ENCODE data around the gene PSMA6.
"Not testable (repeated sequence)": the region's sequence is repeated elsewhere in the genome, so short reads cannot be mapped to it uniquely, and the experiment has no call there.

Gene PSMA6

DNA sequence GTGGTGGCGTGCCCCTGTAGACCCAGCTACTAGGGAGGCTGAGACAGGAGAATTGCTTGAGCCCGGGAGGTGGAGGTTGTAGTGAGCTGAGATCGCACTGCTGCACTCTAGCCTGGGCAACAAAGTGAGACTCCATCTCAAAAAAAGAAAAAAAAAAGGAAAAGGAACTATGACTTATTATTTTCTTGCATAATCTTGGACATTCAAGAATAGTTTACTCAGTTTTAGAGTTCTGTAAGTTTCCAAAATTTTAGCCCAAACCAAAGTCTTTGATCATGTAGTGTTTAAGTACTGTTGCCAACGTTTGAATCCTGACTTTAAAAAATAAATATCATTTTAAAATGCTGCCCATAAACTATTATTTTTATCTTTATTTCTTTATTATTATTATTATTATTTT lies 6.2 kb downstream of the PSMA6 start:
- Histone ChIP-seq H3K4me1 (ENCODE audit: control insufficient read depth, insufficient read depth, low read length) (peaks cover 8% of the 10 kb centered on the region; the same call in 1 of the 2 replicates), H3K4me3 (ENCODE audit: low read depth, low read length) (no peak overlapping the region), H3K9me3 (ENCODE audit: control insufficient read depth, insufficient read depth, low read length) (no peaks in the 10 kb centered on the region), H3K27me3 (ENCODE audit: control insufficient read depth, insufficient read depth, low read length) (no peaks in the 10 kb centered on the region), H3K36me3 (ENCODE audit: control insufficient read depth, insufficient read depth, low read length) (peaks cover 5% of the 10 kb centered on the region; the same call in 1 of the 2 replicates), H3K27ac (ENCODE audit: low read depth, low read length) (no peak overlapping the region), H3K9ac (ENCODE audit: low read depth, low read length) (no peak overlapping the region)

GRCh38 chr14:35299708-35300107 lies 7.5 kb downstream of the PSMA6 start:
- no peaks in the 10 kb centered on the region for H3K27me3 ChIP-seq (ENCODE audit: control insufficient read depth, insufficient read depth, low read length)
- H3K4me1 ChIP-seq (ENCODE audit: control insufficient read depth, insufficient read depth, low read length): 0 out of 2 replicates have a peak, but pooled peaks cover 7% of the 10 kb centered on the region
- H3K9me3 ChIP-seq (ENCODE audit: control insufficient read depth, insufficient read depth, low read length): no peaks in the 10 kb centered on the region
- no peak overlapping the region for H3K9ac ChIP-seq (ENCODE audit: low read depth, low read length)
- H3K4me3 ChIP-seq (ENCODE audit: low read depth, low read length): no peak overlapping the region
- no peaks in the 10 kb centered on the region for H3K36me3 ChIP-seq (ENCODE audit: control insufficient read depth, insufficient read depth, low read length)
- H3K27ac ChIP-seq (ENCODE audit: low read depth, low read length): no peak overlapping the region

DNA sequence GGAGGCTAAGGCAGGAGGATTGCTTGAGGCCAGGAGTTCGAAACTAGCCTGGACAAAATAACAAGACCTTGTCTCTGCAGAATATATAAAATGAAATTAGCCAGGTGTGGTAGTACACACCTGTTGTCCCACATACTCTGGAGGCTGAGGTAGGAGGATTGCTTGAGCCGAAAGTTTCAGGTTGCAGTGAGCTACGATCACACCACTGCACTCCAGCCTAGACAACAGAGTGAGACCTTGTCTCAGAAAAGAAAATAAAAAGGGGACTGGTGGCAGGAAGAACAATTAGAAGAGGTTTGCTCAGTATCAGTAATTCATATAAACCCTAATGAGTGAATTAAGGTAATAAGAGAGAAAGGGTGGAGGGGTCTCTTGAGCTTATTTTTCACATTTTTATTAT lies 8.0 kb downstream of the PSMA6 start:
- Histone ChIP-seq H3K27me3 (ENCODE audit: control insufficient read depth, insufficient read depth, low read length) (no peaks in the 10 kb centered on the region), H3K27ac (ENCODE audit: low read depth, low read length) (no peak overlapping the region), H3K9ac (ENCODE audit: low read depth, low read length) (no peak overlapping the region), H3K4me3 (ENCODE audit: low read depth, low read length) (no peak overlapping the region), H3K4me1 (ENCODE audit: control insufficient read depth, insufficient read depth, low read length) (0 out of 2 replicates have a peak, but pooled peaks cover 7% of the 10 kb centered on the region), H3K36me3 (ENCODE audit: control insufficient read depth, insufficient read depth, low read length) (no peaks in the 10 kb centered on the region), H3K9me3 (ENCODE audit: control insufficient read depth, insufficient read depth, low read length) (no peaks in the 10 kb centered on the region)

DNA sequence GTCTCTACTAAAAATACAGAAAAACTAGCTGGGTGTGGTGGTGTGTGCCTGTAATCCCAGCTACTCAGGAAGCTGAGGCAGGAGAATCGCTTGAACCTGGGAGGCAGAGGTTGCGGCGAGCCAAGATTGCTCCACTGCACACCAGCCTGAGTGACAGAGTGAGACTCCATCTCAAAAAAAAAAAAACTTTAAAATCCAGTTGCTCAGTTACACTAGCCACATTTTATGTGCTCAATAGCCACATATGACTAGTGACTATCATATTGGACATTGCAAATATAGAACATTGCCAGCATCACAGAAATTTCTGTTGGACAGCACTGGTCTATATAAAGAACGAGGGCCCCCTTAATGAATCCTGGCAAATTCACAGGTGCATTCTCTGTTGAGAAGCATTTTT lies 9.2 kb downstream of the PSMA6 start:
- H3K4me1 ChIP-seq (ENCODE audit: control insufficient read depth, insufficient read depth, low read length); H3K36me3 ChIP-seq (ENCODE audit: control insufficient read depth, insufficient read depth, low read length); H3K27ac ChIP-seq (ENCODE audit: low read depth, low read length); H3K27me3 ChIP-seq (ENCODE audit: control insufficient read depth, insufficient read depth, low read length); H3K9ac ChIP-seq (ENCODE audit: low read depth, low read length); H3K4me3 ChIP-seq (ENCODE audit: low read depth, low read length); H3K9me3 ChIP-seq (ENCODE audit: control insufficient read depth, insufficient read depth, low read length): not testable (repeated sequence)

DNA sequence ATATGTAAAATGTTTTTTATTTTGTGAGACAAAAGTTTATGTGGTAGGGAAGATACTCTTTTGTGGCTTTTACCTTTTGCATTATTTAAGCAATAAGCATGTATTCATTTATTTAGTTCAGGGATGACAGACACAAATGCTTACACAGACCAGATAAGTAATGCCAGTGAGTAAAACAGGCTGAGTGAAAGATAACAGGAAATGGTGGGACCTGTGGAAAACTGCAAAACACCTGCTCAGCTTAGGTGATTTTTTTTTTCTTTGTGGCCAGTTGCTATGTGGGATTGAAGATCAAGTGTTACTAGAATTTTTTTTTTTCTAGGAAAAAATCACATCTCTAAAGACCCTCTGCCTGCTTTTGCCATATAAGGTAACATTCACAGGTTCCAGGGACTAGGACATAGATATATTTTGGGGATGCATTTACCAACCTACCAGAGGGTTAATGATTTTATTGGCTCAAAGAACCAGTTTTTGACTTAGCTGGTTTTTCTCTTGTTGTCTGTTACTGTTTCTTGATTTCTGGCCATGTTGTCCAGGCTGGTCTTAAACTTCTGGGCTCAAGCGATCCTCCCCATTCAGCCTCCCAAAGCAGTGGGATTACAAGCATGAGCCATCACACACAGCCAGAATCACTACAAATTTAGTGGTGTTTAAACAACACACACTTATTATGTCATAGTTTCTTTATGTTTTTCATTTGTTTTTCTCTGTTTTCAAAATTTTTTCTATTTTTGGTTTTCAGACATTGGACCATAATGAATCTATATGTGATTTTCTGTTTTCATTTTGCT lies 9.8 kb downstream of the PSMA6 start:
- no peaks in the 10 kb centered on the region for H3K27me3 ChIP-seq (ENCODE audit: control insufficient read depth, insufficient read depth, low read length)
- no peak overlapping the region for H3K4me3 ChIP-seq (ENCODE audit: low read depth, low read length)
- H3K27ac ChIP-seq (ENCODE audit: low read depth, low read length): no peak overlapping the region
- H3K9me3 ChIP-seq (ENCODE audit: control insufficient read depth, insufficient read depth, low read length): no peaks in the 10 kb centered on the region
- H3K4me1 ChIP-seq (ENCODE audit: control insufficient read depth, insufficient read depth, low read length): no peaks in the 10 kb centered on the region
- no peaks in the 10 kb centered on the region for H3K36me3 ChIP-seq (ENCODE audit: control insufficient read depth, insufficient read depth, low read length)
- no peak overlapping the region for H3K9ac ChIP-seq (ENCODE audit: low read depth, low read length)

DNA sequence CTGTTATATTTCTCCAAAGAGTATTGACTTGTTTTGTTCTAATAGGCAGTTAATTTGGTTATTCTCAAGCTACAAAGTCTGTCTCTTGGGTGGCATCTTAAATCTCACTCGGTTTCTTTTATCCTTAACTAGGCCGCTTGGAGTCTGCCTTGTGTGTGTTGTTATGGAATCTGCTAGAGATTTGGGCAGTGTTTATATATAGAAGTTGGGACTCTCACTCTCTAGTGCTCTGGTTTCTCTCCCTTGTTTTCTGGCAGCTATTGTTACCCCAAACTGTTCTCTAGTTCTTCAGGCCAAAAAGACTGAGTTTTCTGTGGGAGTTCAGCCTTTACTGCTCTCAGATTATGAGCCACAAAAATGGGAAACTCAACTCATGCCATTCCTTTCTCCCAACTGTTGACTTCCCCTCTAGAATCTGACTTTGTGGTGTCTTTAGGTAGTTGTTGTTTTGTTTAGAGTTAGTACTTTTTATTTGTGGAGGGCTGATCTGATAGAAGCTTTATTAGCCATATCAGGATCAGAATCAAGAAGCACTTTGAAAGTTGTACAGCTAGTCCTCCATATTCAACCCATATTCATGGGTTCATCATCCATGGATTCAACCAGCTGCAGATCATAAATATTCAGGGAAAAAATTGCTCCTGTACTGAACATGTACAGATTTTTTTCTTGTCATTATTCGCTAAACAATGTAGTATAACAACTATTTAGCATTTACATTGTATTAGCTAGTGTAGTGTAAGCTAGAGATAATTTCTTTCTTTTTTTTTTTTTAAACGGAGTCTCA lies 11.2 kb downstream of the PSMA6 start:
- Histone ChIP-seq H3K27ac (ENCODE audit: low read depth, low read length) (no peak overlapping the region), H3K27me3 (ENCODE audit: control insufficient read depth, insufficient read depth, low read length) (no peaks in the 10 kb centered on the region), H3K36me3 (ENCODE audit: control insufficient read depth, insufficient read depth, low read length) (peaks cover 7% of the 10 kb centered on the region), H3K9ac (ENCODE audit: low read depth, low read length) (no peak overlapping the region), H3K9me3 (ENCODE audit: control insufficient read depth, insufficient read depth, low read length) (no peaks in the 10 kb centered on the region), H3K4me3 (ENCODE audit: low read depth, low read length) (no peak overlapping the region), H3K4me1 (ENCODE audit: control insufficient read depth, insufficient read depth, low read length) (no peaks in the 10 kb centered on the region)

GRCh38 chr14:35304812-35305462 lies 12.8 kb downstream of the PSMA6 start:
- Histone ChIP-seq H3K4me1 (ENCODE audit: control insufficient read depth, insufficient read depth, low read length) (no peaks in the 10 kb centered on the region), H3K36me3 (ENCODE audit: control insufficient read depth, insufficient read depth, low read length) (peaks cover 23% of the 10 kb centered on the region), H3K9ac (ENCODE audit: low read depth, low read length) (no peak overlapping the region), H3K27me3 (ENCODE audit: control insufficient read depth, insufficient read depth, low read length) (no peaks in the 10 kb centered on the region), H3K27ac (ENCODE audit: low read depth, low read length) (no peak overlapping the region), H3K4me3 (ENCODE audit: low read depth, low read length) (no peak overlapping the region), H3K9me3 (ENCODE audit: control insufficient read depth, insufficient read depth, low read length) (no peaks in the 10 kb centered on the region)

DNA sequence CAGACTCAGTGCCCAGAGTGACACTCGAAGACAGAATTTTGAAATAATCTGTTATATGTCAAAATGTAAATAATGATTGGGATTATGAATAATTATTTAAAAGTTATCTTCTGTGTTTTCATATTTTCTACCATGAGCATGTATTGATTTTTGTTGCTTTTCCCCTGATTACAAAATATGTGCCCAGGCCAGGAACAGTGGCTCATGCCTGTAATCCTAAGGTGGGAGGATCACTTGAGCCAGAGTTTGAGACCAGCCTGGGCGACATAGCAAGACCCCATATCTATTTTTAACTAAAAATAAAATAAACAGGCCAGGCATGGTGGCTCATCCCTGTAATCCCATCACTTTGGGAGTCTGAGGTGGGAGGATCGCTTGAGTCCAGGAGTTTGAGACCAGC lies 13.5 kb downstream of the PSMA6 start:
- Histone ChIP-seq H3K36me3 (ENCODE audit: control insufficient read depth, insufficient read depth, low read length) (peaks cover 30% of the 10 kb centered on the region), H3K4me1 (ENCODE audit: control insufficient read depth, insufficient read depth, low read length) (no peaks in the 10 kb centered on the region), H3K9me3 (ENCODE audit: control insufficient read depth, insufficient read depth, low read length) (no peaks in the 10 kb centered on the region), H3K27ac (ENCODE audit: low read depth, low read length) (no peak overlapping the region), H3K27me3 (ENCODE audit: control insufficient read depth, insufficient read depth, low read length) (no peaks in the 10 kb centered on the region), H3K9ac (ENCODE audit: low read depth, low read length) (no peak overlapping the region), H3K4me3 (ENCODE audit: low read depth, low read length) (no peak overlapping the region)

- no peaks in the 10 kb centered on the region for H3K4me1 ChIP-seq (ENCODE audit: control insufficient read depth, insufficient read depth, low read length)
- H3K27me3 ChIP-seq (ENCODE audit: control insufficient read depth, insufficient read depth, low read length): no peaks in the 10 kb centered on the region
- H3K27ac ChIP-seq (ENCODE audit: low read depth, low read length): no peak overlapping the region
- peaks cover 35% of the 10 kb centered on the region for H3K36me3 ChIP-seq (ENCODE audit: control insufficient read depth, insufficient read depth, low read length)
- no peak overlapping the region for H3K4me3 ChIP-seq (ENCODE audit: low read depth, low read length)
- no peaks in the 10 kb centered on the region for H3K9me3 ChIP-seq (ENCODE audit: control insufficient read depth, insufficient read depth, low read length)
- no peak overlapping the region for H3K9ac ChIP-seq (ENCODE audit: low read depth, low read length)
Measured at GRCh38 chr14:35306114-35306513, 13.9 kb downstream of the PSMA6 start.

- Histone ChIP-seq H3K27me3 (ENCODE audit: control insufficient read depth, insufficient read depth, low read length) (no peaks in the 10 kb centered on the region), H3K36me3 (ENCODE audit: control insufficient read depth, insufficient read depth, low read length) (peaks cover 60% of the 10 kb centered on the region), H3K4me1 (ENCODE audit: control insufficient read depth, insufficient read depth, low read length) (no peaks in the 10 kb centered on the region), H3K9me3 (ENCODE audit: control insufficient read depth, insufficient read depth, low read length) (no peaks in the 10 kb centered on the region), H3K4me3 (ENCODE audit: low read depth, low read length) (no peak overlapping the region), H3K9ac (ENCODE audit: low read depth, low read length) (no peak overlapping the region), H3K27ac (ENCODE audit: low read depth, low read length) (no peak overlapping the region)
Measured at GRCh38 chr14:35317820-35318219, 25.6 kb downstream of the PSMA6 start.

GRCh38 chr14:35319509-35319908 lies 27.3 kb downstream of the PSMA6 start:
- Histone ChIP-seq H3K36me3 (ENCODE audit: control insufficient read depth, insufficient read depth, low read length) (peaks cover 43% of the 10 kb centered on the region), H3K27ac (ENCODE audit: low read depth, low read length) (no peak overlapping the region), H3K9ac (ENCODE audit: low read depth, low read length) (no peak overlapping the region), H3K9me3 (ENCODE audit: control insufficient read depth, insufficient read depth, low read length) (no peaks in the 10 kb centered on the region), H3K27me3 (ENCODE audit: control insufficient read depth, insufficient read depth, low read length) (no peaks in the 10 kb centered on the region), H3K4me1 (ENCODE audit: control insufficient read depth, insufficient read depth, low read length) (no peaks in the 10 kb centered on the region), H3K4me3 (ENCODE audit: low read depth, low read length) (no peak overlapping the region)
